Trophoblast cell (in vitro differentiated cells and primary cell): ENCODE results near the gene PRR7.

Experiments used
- DNase-seq, 2 donors: peaks; one replicate each; pipeline ENCODE4 v3.0.0-alpha.2; 2016
- H2AFZ ChIP-seq: 2 replicates; pipeline ENCODE4 v1.6.1; 2013; ENCODE audit warnings: low read length, moderate library complexity, mild to moderate bottlenecking; ENCODE audit not compliant: insufficient read depth, poor library complexity
- H2AK5ac ChIP-seq: 2 replicates; pipeline ENCODE4 v1.6.1; 2013; ENCODE audit warnings: mild to moderate bottlenecking, low read length
- H2BK120ac ChIP-seq: 2 replicates; pipeline ENCODE4 v1.6.1; 2013; ENCODE audit warnings: low read length, mild to moderate bottlenecking, moderate library complexity; ENCODE audit not compliant: insufficient read depth, poor library complexity
- H2BK12ac ChIP-seq: 2 replicates; pipeline ENCODE4 v1.6.1; 2013; ENCODE audit warnings: mild to moderate bottlenecking, low read length, moderate library complexity
- H2BK5ac ChIP-seq: 2 replicates; pipeline ENCODE4 v1.6.1; 2013; ENCODE audit warnings: low read length, low read depth, moderate library complexity, mild to moderate bottlenecking; ENCODE audit not compliant: poor library complexity
- H3K14ac ChIP-seq: 2 replicates; pipeline ENCODE4 v1.6.1; 2013; ENCODE audit warnings: mild to moderate bottlenecking, low read length
- H3K18ac ChIP-seq: 2 replicates; pipeline ENCODE4 v1.6.1; 2013; ENCODE audit warnings: mild to moderate bottlenecking, low read length
- H3K23ac ChIP-seq: 2 replicates; pipeline ENCODE4 v1.6.1; 2013; ENCODE audit warnings: low read length
- H3K27ac ChIP-seq: 2 replicates; pipeline ENCODE4 v1.5.1; 2013; ENCODE audit warnings: low read depth, mild to moderate bottlenecking, inconsistent platforms, low read length, moderate library complexity
- H3K27me3 ChIP-seq: 2 replicates; pipeline ENCODE4 v1.6.1; 2013; ENCODE audit warnings: inconsistent platforms, mild to moderate bottlenecking, low read length, moderate library complexity; ENCODE audit not compliant: insufficient read depth
- H3K36me3 ChIP-seq, 2 experiments: 1 replicate in 1 of 2; 2 replicates in 1 of 2; pipeline ENCODE4 v1.6.1; 2013; ENCODE audit warnings: low read length in 2 of 2, mild to moderate bottlenecking in 2 of 2, moderate library complexity in 1 of 2; ENCODE audit not compliant: insufficient read depth in 2 of 2, control insufficient read depth in 1 of 2
- H3K4ac ChIP-seq: 2 replicates; pipeline ENCODE4 v1.6.1; 2013; ENCODE audit warnings: low read depth, mild to moderate bottlenecking, low read length, moderate library complexity
- H3K4me1 ChIP-seq, 2 experiments: 1 replicate in 1 of 2; 2 replicates in 1 of 2; pipeline ENCODE4 v1.6.1; 2013; ENCODE audit warnings: low read length in 2 of 2, mild to moderate bottlenecking in 2 of 2, moderate library complexity in 1 of 2; ENCODE audit not compliant: insufficient read depth in 2 of 2, control insufficient read depth in 1 of 2
- H3K4me2 ChIP-seq: 2 replicates; pipeline ENCODE4 v1.6.1; 2013; ENCODE audit warnings: inconsistent platforms, mild to moderate bottlenecking, low read length, moderate library complexity
- H3K4me3 ChIP-seq: 2 replicates; pipeline ENCODE4 v1.5.1; 2013; ENCODE audit warnings: mild to moderate bottlenecking, low read depth, low read length, inconsistent platforms
- H3K79me1 ChIP-seq: one replicate; pipeline ENCODE4 v1.6.1; 2013; ENCODE audit warnings: low read length
- H3K79me2 ChIP-seq: 2 replicates; pipeline ENCODE4 v1.6.1; 2013; ENCODE audit warnings: low read length, mild to moderate bottlenecking; ENCODE audit not compliant: control insufficient read depth, insufficient read depth, poor library complexity
- H3K9ac ChIP-seq: 2 replicates; pipeline ENCODE4 v1.6.1; 2013; ENCODE audit warnings: mild to moderate bottlenecking, low read length
- H3K9me3 ChIP-seq: 2 replicates; pipeline ENCODE4 v1.6.1; 2013; ENCODE audit warnings: low read depth, mild to moderate bottlenecking, control low read depth, inconsistent platforms, low read length; ENCODE audit not compliant: insufficient read depth
- H4K12ac ChIP-seq: 2 replicates; pipeline ENCODE4 v1.6.1; 2013; ENCODE audit warnings: low read depth, mild to moderate bottlenecking, low read length, moderate library complexity
- H4K8ac ChIP-seq: 2 replicates; pipeline ENCODE4 v1.6.1; 2013; ENCODE audit warnings: low read depth, mild to moderate bottlenecking, low read length, moderate library complexity
- H4K91ac ChIP-seq: one replicate; pipeline ENCODE4 v1.6.1; 2013; ENCODE audit warnings: low read depth, mild to moderate bottlenecking, low read length, moderate library complexity
- WGBS: extraction: QIAGEN DNeasy Blood & Tissue Kit; methylation state at CpG from one replicate; pipeline ENCODE4 v1.1.7; 2013; ENCODE audit warnings: missing lambda C conversion rate; ENCODE audit not compliant: insufficient read length, insufficient coverage; ENCODE audit errors: extremely low coverage; 5-methylcytosine and 5-hydroxymethylcytosine counted together

Gene PRR7

DNA sequence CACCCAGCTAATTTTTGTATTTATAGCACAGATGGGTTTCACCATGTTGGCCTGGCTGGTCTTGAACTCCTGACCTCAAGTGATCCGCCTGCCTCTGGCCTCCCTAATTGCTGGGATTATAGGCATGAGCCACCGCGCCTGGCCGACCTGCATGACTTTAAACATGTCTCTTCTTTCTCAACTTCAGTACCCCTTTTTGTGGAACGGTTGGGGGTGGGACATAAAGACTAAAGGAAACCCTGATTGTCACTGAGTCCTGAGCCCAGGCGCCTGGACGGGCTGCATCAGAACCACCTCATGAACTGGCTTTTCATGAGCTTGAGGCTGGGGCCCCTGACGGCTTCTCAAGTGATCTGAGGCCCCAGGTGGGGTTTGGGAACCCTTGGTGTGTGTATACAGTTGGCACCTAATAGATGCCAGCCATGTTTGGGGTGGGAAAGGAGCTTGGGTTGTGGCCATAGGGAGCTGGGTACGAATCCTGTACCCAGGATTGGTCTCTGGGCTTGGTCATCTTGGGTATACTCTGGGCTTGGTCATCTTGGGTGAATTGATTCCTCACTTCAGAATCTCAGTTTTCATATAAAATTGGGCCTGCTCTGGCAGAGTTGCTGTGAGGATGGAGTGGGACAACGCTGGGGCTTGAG is 17.9 kb upstream of the PRR7 start:
- no peak for DNase-seq
- Histone ChIP-seq H3K4me1 (peaks cover 13 to 14% of the 10 kb centered on the region in 2 experiments), H4K91ac (no peak overlapping the region), H3K4me2 (no peak overlapping the region), H3K27ac (no peak overlapping the region), H3K36me3 (peaks cover 23 to 27% of the 10 kb centered on the region in 2 experiments), H4K12ac (no peak overlapping the region), H3K23ac (no peak overlapping the region), H3K27me3 (no peaks in the 10 kb centered on the region), H3K18ac (no peak overlapping the region), H4K8ac (no peak overlapping the region), H2BK120ac (no peak overlapping the region), H3K9me3 (no peaks in the 10 kb centered on the region), H3K79me1 (peaks cover 9% of the 10 kb centered on the region), H3K14ac (no peak overlapping the region), H2BK5ac (no peak overlapping the region), H3K4ac (no peak overlapping the region), H3K9ac (no peak overlapping the region), H2AK5ac (no peak overlapping the region), H2AFZ (no peak overlapping the region), H3K79me2 (peaks cover 5% of the 10 kb centered on the region), H3K4me3 (no peak overlapping the region), H2BK12ac (no peak overlapping the region)
- WGBS, result no CpG with 5 or more reads among the region's 10 CpGs

DNA sequence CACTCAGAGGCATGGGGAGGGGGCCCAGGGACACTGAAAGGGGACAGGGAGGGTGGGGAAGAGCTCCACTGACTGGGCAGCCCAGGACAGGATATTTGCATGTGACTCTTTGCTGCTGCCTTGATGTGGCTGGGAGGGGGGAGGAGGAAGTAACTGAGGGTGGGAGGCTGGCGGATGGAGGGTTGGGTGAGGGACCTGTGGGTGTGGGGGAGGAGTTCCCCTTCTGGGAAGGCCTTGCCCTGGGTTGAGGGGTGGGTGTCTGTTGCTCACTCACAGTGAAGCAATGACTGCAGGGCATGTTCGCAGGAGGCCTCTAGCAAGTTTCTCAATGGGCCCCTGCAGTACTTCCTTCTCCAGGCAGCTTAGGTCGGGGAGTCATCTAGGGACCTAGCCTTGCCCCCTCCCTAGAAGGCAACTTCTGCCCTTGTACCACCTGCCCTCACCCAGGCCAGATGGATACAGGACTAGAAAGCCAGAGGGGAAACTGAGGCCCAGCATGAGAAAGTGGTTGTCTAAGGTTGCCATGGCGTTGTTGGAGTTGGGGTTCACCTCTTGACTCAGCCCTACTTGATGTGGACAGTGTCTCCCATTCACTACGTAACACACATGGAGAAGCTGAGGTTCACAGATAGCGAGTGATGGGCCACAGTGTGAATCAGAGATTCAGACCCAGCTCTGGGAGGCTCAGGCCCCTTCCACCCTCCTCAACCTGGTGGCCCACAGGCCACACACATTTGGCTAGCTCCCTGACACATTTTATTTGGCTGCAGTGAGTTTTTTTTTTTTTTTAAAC is 17.2 kb upstream of the PRR7 start:
- WGBS, result no CpG with 5 or more reads among the region's 6 CpGs
- H3K4me1 ChIP-seq, result peaks cover 13 to 14% of the 10 kb centered on the region in 2 experiments
- H4K8ac ChIP-seq, result no peak overlapping the region
- no peaks in the 10 kb centered on the region for H3K27me3 ChIP-seq
- H2AFZ ChIP-seq, result no peak overlapping the region
- H3K79me1 ChIP-seq, result peaks cover 9% of the 10 kb centered on the region
- no peak overlapping the region for H2BK12ac ChIP-seq
- peak; percentile 31 to 33 for DNase-seq
- no peaks in the 10 kb centered on the region for H3K9me3 ChIP-seq
- H4K12ac ChIP-seq, result no peak overlapping the region
- H3K4ac ChIP-seq, result no peak overlapping the region
- no peak overlapping the region for H3K27ac ChIP-seq
- H3K4me3 ChIP-seq, result peak overlapping the region; percentile 8
- H3K14ac ChIP-seq, result no peak overlapping the region
- H3K23ac ChIP-seq, result no peak overlapping the region
- H2BK120ac ChIP-seq, result no peak overlapping the region
- peaks cover 5% of the 10 kb centered on the region for H3K79me2 ChIP-seq
- no peak overlapping the region for H2AK5ac ChIP-seq
- no peak overlapping the region for H4K91ac ChIP-seq
- H3K18ac ChIP-seq, result no peak overlapping the region
- H2BK5ac ChIP-seq, result no peak overlapping the region
- H3K4me2 ChIP-seq, result no peak overlapping the region
- no peak overlapping the region for H3K9ac ChIP-seq
- H3K36me3 ChIP-seq, result peaks cover 30 to 35% of the 10 kb centered on the region in 2 experiments

DNA sequence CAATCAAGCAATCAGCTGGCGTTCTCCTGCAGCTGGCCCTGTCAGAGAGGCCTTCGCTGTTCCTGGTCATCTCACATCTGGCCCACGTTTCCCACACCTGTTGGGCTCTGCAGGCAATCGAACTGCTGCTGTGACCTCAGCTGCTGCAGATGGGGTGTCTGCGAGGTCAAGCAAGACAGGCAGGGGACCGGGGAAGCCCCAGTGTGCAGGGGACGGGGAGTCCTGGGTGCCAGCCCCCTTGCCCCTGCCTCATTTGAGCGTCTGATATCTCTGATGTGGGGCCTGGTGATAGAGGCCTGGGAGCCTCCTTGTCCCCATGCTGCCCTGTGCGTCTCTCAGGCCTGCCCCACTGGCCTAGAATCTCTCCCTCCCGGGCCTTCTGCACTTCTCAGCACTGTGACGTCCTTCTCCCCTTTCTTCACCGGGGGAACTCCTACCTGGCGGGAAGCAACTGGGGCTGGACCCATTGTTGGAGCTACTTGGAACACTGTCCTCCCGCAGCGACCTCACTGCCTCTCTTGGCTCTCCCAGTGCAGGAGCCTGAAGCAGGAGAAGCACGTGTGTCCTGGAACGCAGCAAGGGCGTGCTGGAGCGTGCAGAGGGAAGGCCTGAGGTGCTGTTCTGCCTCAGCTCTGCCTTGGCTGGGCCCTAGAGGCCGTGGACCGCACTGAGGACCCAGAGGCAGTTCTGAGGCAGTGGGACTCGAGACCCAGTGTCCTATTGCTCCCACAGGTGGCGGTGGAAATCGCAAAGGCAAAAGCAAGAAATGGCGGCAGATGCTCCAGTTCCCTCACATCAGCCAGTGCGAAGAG is 16.3 kb upstream of the PRR7 start:
- H3K79me1 ChIP-seq, result peaks cover 9% of the 10 kb centered on the region
- H3K4me3 ChIP-seq, result no peak overlapping the region
- H3K14ac ChIP-seq, result no peak overlapping the region
- H3K18ac ChIP-seq, result no peak overlapping the region
- no peak overlapping the region for H2AK5ac ChIP-seq
- WGBS, result no CpG with 5 or more reads among the region's 26 CpGs
- DNase-seq, result no peak
- no peak overlapping the region for H4K12ac ChIP-seq
- no peaks in the 10 kb centered on the region for H3K9me3 ChIP-seq
- peaks cover 13 to 14% of the 10 kb centered on the region in 2 experiments for H3K4me1 ChIP-seq
- no peak overlapping the region for H2BK12ac ChIP-seq
- no peak overlapping the region for H4K8ac ChIP-seq
- H3K23ac ChIP-seq, result no peak overlapping the region
- H3K4ac ChIP-seq, result no peak overlapping the region
- H3K27ac ChIP-seq, result no peak overlapping the region
- H3K79me2 ChIP-seq, result peaks cover 5% of the 10 kb centered on the region
- no peak overlapping the region for H2BK5ac ChIP-seq
- H3K4me2 ChIP-seq, result no peak overlapping the region
- no peak overlapping the region for H2AFZ ChIP-seq
- no peak overlapping the region for H2BK120ac ChIP-seq
- H3K27me3 ChIP-seq, result no peaks in the 10 kb centered on the region
- no peak overlapping the region for H3K9ac ChIP-seq
- H4K91ac ChIP-seq, result no peak overlapping the region
- peaks cover 40 to 44% of the 10 kb centered on the region in 2 experiments for H3K36me3 ChIP-seq

DNA sequence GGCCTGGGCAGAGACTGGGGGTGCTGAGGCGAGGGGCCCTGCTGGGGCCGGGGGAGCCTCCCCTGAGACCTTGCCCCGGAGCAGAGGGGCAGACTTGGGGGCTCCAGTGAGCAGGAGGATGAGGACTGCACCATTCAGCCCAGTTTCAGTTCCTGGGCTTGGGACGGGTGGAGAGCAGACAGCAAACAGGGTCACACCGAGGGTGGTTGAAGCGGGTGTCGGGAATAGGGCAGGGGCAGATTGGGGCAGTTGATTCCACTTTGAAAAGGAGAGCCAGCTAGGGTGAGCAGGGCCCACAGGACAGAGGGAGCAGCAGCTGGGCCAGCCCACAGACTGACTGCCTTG is 15.7 kb upstream of the PRR7 start:
- no peak overlapping the region for H4K8ac ChIP-seq
- H3K4ac ChIP-seq, result no peak overlapping the region
- peaks cover 43 to 49% of the 10 kb centered on the region in 2 experiments for H3K36me3 ChIP-seq
- no peak overlapping the region for H2AFZ ChIP-seq
- no peaks in the 10 kb centered on the region for H3K9me3 ChIP-seq
- no peak overlapping the region for H3K4me2 ChIP-seq
- H3K14ac ChIP-seq, result no peak overlapping the region
- H3K18ac ChIP-seq, result no peak overlapping the region
- H3K79me1 ChIP-seq, result peaks cover 4% of the 10 kb centered on the region
- no peak overlapping the region for H3K4me3 ChIP-seq
- no peak overlapping the region for H4K91ac ChIP-seq
- H3K27ac ChIP-seq, result no peak overlapping the region
- no peak overlapping the region for H3K9ac ChIP-seq
- H3K4me1 ChIP-seq, result peaks cover 8 to 10% of the 10 kb centered on the region in 2 experiments
- H4K12ac ChIP-seq, result no peak overlapping the region
- no peak overlapping the region for H2AK5ac ChIP-seq
- no peak overlapping the region for H2BK120ac ChIP-seq
- WGBS, result no CpG with 5 or more reads among the region's 7 CpGs
- H2BK12ac ChIP-seq, result no peak overlapping the region
- H3K79me2 ChIP-seq, result peaks cover 4% of the 10 kb centered on the region
- no peak overlapping the region for H3K23ac ChIP-seq
- no peak overlapping the region for H2BK5ac ChIP-seq
- H3K27me3 ChIP-seq, result no peaks in the 10 kb centered on the region
- DNase-seq, result no peak
